OCI-LY7 (cell line): ENCODE results near the gene PPARGC1A.

ENCODE experiments used
- CTCF ChIP-seq: fragments of 200-600 bp; sonication (generic); conservative IDR thresholded peaks from 2 replicates; pipeline ENCODE4 v1.5.1; 2014; ENCODE audit warnings: mild to moderate bottlenecking, antibody characterized with exemption, low read length, moderate library complexity, mixed read lengths
- EZH2phosphoT487 ChIP-seq: fragments of 200-600 bp; sonication (generic); IDR thresholded peaks from 2 replicates; pipeline ENCODE4 v1.6.1; 2018; ENCODE audit warnings: low read depth, borderline replicate concordance, mild to moderate bottlenecking, mixed run types, antibody characterized with exemption, low read length, moderate library complexity, mixed read lengths

- TF ChIP-seq CTCF (no peak), EZH2phosphoT487 (no peak)
Observed at GRCh38 chr4:23934223-23934622, 44.4 kb upstream of the PPARGC1A start.
